Erythroblast (primary cell): ENCODE data around the gene ILRUN.
"Not testable (repeated sequence)": the region's sequence is repeated elsewhere in the genome, so short reads cannot be mapped to it uniquely, and the experiment has no call there.

Source experiments
- GATA1 ChIP-seq: IDR thresholded peaks from 2 replicates; pipeline ENCODE4 v1.6.1; 2011; ENCODE audit warnings: low read depth, mild to moderate bottlenecking, control low read depth, low read length, moderate library complexity
- POLR2A ChIP-seq: IDR thresholded peaks from 2 replicates; pipeline ENCODE4 v1.6.1; 2011; ENCODE audit warnings: mild to moderate bottlenecking, low read length

DNA sequence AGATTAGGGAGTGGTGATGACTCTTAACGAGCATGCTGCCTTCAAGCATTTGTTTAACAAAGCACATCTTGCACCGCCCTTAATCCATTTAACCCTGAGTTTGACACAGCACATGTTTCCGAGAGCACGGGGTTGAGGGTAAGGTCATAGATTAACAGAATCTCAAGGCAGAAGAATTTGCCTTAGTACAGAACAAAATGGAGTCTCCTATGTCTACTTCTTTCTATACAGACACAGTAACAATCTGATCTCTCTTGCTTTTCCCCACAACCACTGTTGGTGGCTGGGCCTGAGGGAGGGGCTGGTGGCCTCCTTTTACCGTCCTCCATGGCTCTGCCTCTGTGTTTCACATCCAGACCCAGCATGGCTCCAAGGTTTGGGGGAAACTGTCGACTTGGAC, 23.6 kb upstream of the ILRUN start:
- not testable (repeated sequence) for TF ChIP-seq POLR2A, GATA1
